A549 treated with DMSO at 1 μM for 4 hours (cell line): ENCODE data around the gene KRTAP1-4. TPM values are rescaled to one million over a fixed set of nuclear protein-coding genes. Genes with fewer than 3 reads are reported as not detected.

Experiments used
- total RNA-seq: library from RNA; stranded (reverse); fragments of 200-300 nt; extraction: Qiagen RNA extraction; gene quantifications from 5 replicates; pipeline ENCODE4 v1.2.3, GENCODE V29; 2022; ENCODE audit warnings: low read depth

The KRTAP1-4 gene
- not detected in 5 replicates for total RNA-seq

GRCh38 chr17:41029633-41030245, at the start of gene KRTAP1-4:
Gene KRTAP1-4, minus strand, starts transcription at chr17:41030195. Its CDS starts 117 bp downstream, at chr17:41030078.

DNA sequence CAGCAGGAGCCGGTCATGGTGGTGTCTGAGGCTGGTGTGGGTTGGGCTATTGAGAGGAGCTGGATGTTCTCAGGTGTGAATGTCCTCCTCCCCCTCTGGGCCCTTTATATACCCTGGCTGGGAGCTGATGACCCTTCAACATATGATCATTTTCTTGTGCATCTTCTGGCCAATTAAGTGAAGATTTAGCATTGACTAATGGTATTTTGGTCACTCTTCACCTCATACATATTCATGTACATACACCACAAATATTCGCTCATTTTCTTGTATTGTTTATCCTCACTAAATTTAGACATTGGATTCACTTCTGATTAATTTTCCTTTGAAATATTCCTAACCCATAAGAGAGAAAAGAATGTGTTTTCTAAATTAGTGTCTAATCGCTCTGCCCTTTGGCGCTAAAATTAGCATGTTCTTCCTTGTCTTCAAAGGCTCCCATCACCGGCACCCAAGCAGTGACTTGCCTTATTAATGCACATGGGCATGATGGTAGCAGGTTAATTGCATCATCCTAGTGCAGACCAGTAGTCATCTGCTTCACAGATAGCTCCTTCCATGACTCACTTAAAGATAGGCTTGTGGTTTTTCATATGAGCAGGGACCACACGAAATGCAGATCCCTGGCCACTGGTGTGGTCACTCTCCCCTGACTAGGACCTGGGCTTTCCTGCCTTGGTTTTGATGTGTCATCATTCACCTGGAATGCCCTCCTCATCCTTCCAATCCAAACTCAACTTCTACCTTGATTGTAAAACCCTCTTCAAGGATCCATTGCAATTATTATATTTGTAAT, 36.0 kb upstream of the KRTAP1-4 start, which contains the start of gene KRTAP2-4:
Gene KRTAP2-4, minus strand, starts transcription at position 51 of the 796 bp plus-strand sequence. Its CDS starts 34 bp downstream, at position 17.

DNA sequence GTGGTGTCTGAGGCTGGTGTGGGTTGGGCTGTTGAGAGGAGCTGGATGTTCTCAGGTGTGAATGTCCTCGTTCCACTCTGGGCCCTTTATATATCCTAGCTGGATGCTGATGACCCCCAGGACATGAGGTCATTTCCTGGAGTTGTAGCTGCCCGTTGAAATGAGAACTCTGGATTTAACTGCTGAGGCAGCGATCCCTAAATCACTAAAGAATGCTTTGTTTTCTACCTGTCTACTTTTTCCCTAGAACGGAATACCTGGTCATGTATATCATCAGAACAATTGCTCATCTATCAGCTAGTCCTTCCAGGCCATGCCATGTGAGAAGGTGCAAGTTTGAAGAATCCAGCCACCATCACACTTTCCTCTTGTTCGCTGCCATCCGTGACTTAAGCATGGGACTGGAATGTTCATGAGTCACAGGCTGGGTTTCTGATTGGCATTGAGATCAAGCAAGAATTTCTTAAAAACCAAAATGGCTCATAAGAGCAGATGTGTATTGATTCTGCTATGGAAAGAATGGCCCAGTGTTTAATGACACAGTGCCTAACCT, 30.1 kb upstream of the KRTAP1-4 start, which contains the start of gene KRTAP2-3:
Gene KRTAP2-3, minus strand, starts transcription at position 63 of the 553 bp plus-strand sequence. CDS start 64 bp downstream, outside the sequence.

GRCh38 chr17:41055130-41055529, 25.1 kb upstream of the KRTAP1-4 start, which contains the start of gene KRTAP2-2:
Gene KRTAP2-2, minus strand, starts transcription at chr17:41055230. Its CDS starts 19 bp downstream, at chr17:41055211.

GRCh38 chr17:41046735-41047465, 16.9 kb upstream of the KRTAP1-4 start, which contains the start of gene KRTAP2-1:
Gene KRTAP2-1, minus strand, starts transcription at chr17:41047316. Its CDS starts 49 bp downstream, at chr17:41047267.

DNA sequence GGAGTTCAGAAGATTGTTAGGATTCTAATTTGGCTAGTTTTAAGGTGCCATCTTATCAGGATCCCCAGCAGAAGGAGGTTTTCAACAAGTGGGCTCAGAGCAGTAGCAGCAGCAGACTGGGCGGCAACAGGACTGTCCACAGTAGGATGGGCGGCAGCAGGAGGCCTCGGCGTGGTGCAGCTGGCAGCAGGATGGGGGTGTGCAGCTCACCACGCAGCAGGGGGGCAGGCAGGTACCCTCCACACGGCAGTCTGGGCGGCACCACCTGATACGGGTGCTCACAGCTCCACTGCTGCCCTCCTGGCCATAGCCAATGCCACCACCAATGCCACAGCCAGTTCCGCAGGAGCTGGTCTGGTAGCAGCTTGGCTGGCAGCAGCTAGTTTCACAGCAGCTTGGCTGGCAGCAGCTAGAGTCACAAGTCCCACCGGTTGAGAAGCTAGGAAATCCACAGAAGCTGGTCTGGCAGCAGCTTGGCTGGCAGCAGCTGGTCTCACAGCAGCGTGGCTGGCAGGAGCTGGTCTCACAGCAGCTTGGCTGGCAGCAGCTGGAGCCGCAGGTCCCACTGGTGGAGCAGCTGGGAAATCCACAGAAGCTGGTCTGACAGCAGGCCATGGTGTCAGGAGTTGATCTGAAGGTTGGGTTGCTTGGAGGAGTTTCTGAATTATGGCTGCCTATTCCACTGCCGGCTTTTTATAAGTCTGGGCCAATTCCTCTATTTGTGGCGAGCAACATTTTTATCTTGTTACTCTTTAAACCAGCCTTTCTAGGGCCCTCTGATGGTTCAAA, 11.0 kb upstream of the KRTAP1-4 start, which contains the start of gene KRTAP1-1:
Gene KRTAP1-1, minus strand, starts transcription at position 668 of the 789 bp plus-strand sequence. Its CDS starts 53 bp downstream, at position 615.

GRCh38 chr17:41034346-41034935, 4.4 kb upstream of the KRTAP1-4 start, which contains the start of gene KRTAP1-3:
Gene KRTAP1-3, minus strand, starts transcription at chr17:41034874. Its CDS starts 53 bp downstream, at chr17:41034821.

DNA sequence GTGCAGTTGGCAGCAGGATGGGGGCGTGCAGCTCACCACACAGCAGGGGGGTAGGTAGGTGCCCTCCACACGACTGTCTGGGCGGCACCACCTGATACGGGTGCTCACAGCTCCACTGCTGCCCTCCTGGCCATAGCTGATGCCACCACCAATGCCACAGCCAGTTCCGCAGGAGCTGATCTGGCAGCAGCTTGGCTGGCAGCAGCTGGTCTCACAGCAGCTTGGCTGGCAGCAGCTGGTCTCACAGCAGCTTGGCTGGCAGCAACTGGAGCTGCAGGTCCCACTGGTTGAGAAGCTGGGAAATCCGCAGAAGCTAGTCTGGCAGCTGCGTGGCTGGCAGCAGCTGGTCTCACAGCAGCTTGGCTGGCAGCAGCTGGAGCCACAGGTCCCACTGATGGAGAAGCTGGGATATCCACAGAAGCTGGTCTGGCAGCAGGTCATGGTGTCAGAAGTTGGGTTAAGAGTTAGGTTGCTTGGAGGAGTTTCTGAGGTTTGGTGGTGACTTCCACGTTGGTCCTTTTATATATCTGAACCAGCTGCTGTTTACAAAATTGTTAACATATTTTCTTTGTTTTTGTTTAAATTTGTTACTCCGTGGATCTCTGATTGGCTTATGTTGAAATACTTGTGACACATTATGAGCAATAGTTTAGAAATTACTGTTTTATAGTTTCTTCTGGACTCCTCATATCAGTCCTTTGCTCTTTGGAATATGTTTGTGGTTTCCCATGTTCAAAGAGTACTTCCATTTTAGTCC, 3.1 kb downstream of the KRTAP1-4 start, which contains the start of gene KRTAP1-5:
Gene KRTAP1-5, minus strand, starts transcription at position 494 of the 757 bp plus-strand sequence. Its CDS starts 53 bp downstream, at position 441.

GRCh38 chr17:41008811-41009210, 21.2 kb downstream of the KRTAP1-4 start, which contains the start of gene KRTAP3-1:
Gene KRTAP3-1, minus strand, starts transcription at chr17:41009128. Its CDS starts 54 bp downstream, at chr17:41009074.

GRCh38 chr17:40999563-40999962, 30.4 kb downstream of the KRTAP1-4 start, which contains the start of gene KRTAP3-2:
Gene KRTAP3-2, minus strand, starts transcription at chr17:40999906. Its CDS starts 53 bp downstream, at chr17:40999853.

DNA sequence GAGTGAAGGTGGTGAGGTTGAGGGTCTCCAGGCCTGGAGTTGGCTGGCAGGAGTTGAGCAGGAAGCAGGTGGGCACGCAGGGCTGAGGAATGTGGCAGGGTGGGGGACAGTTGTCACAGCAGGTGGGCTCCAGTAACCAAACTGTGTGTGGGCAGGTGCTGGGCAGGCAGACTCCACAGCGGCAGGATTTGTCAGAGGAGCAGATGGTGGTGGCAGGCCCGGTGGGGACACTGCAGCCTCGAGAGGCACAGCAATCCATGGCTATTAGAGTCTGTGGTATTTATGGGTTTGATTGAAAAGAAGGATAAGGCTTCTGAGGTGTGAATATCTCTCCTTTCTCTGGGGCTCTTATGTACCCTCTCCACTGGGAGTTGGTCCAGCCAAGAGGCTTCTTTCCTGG, 36.2 kb downstream of the KRTAP1-4 start, which contains the start of gene KRTAP3-3:
Gene KRTAP3-3, minus strand, starts transcription at position 326 of the 400 bp plus-strand sequence. Its CDS starts 67 bp downstream, at position 259.

DNA sequence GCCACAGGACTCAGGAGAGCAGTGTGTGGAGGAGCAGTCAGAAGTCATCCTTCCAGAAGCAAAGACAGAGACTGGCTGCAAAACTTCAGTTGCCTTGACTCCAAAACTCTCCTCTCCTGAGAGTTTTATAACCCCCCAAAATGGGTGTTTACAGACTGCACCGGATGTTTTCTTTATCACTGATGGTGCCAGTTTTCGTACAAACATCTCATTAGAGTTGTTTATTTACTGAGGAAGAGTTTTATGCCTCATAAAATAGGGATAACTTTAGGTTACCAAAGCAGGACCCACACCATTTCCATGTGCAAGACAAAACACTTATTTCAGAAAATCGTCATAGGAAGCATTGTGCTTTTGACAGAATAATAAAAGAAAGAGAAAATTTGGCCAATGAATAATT, 45.8 kb downstream of the KRTAP1-4 start, which contains the start of gene KRT40:
Gene KRT40, minus strand, starts transcription at position 101 of the 400 bp plus-strand sequence. Its CDS starts 53 bp downstream, at position 48.

Other genes with a start within 250 kb of the KRTAP1-4 start
- not detected in 5 replicates for gene KRT27, start 247.6 kb downstream of the KRTAP1-4 start, total RNA-seq
- gene KRT28, start 230.2 kb downstream of the KRTAP1-4 start, total RNA-seq = not detected in 5 replicates
- gene KRT10, start 207.6 kb downstream of the KRTAP1-4 start, total RNA-seq = 80.9 to 125 TPM (median 111 TPM) in 5 replicates
- not detected in 5 replicates for gene KRT12, start 163.0 kb downstream of the KRTAP1-4 start, total RNA-seq
- gene KRT20, start 145.0 kb downstream of the KRTAP1-4 start, total RNA-seq = 0.29 to 0.47 TPM (median 0.32 TPM) in 5 replicates
- 0.09 to 0.18 TPM (median 0.10 TPM) in 3 of 5 replicates, not detected in the others for gene KRT23, start 92.5 kb downstream of the KRTAP1-4 start, total RNA-seq
- gene KRT39, start 63.2 kb downstream of the KRTAP1-4 start, total RNA-seq = not detected in 5 replicates
- not detected in 5 replicates for gene KRT40, start 45.9 kb downstream of the KRTAP1-4 start, total RNA-seq
- gene KRTAP3-3, start 36.0 kb downstream of the KRTAP1-4 start, total RNA-seq = not detected in 5 replicates
- gene KRTAP3-2, start 30.3 kb downstream of the KRTAP1-4 start, total RNA-seq = 0.26 to 0.35 TPM (median 0.34 TPM) in 3 of 5 replicates, not detected in the others
- gene KRTAP3-1, start 21.1 kb downstream of the KRTAP1-4 start, total RNA-seq = not detected in 5 replicates
- 0.08 TPM in 1 of 5 replicates, not detected in the others for gene KRTAP1-5, start 3.0 kb downstream of the KRTAP1-4 start, total RNA-seq
- not detected in 5 replicates for gene KRTAP1-3, start 4.7 kb upstream of the KRTAP1-4 start, total RNA-seq
- not detected in 5 replicates for gene KRTAP1-1, start 11.3 kb upstream of the KRTAP1-4 start, total RNA-seq
- not detected in 5 replicates for gene KRTAP2-1, start 17.1 kb upstream of the KRTAP1-4 start, total RNA-seq
- not detected in 5 replicates for gene KRTAP2-2, start 25.0 kb upstream of the KRTAP1-4 start, total RNA-seq
- 0.12 to 0.13 TPM in 2 of 5 replicates, not detected in the others for gene KRTAP2-3, start 29.9 kb upstream of the KRTAP1-4 start, total RNA-seq
- not detected in 5 replicates for gene KRTAP2-4, start 35.7 kb upstream of the KRTAP1-4 start, total RNA-seq
- not detected in 5 replicates for gene KRTAP4-7, start 54.0 kb upstream of the KRTAP1-4 start, total RNA-seq
- gene KRTAP4-8, start 67.9 kb upstream of the KRTAP1-4 start, total RNA-seq = not detected in 5 replicates
- not detected in 5 replicates for gene KRTAP4-16, start 72.0 kb upstream of the KRTAP1-4 start, total RNA-seq
- 0.20 TPM in 1 of 5 replicates, not detected in the others for gene KRTAP4-9, start 75.2 kb upstream of the KRTAP1-4 start, total RNA-seq
- not detected in 5 replicates for gene KRTAP4-11, start 88.2 kb upstream of the KRTAP1-4 start, total RNA-seq
- not detected in 5 replicates for gene KRTAP4-12, start 94.0 kb upstream of the KRTAP1-4 start, total RNA-seq
- not detected in 5 replicates for gene KRTAP4-6, start 110.3 kb upstream of the KRTAP1-4 start, total RNA-seq
- gene KRTAP4-5, start 119.6 kb upstream of the KRTAP1-4 start, total RNA-seq = not detected in 5 replicates
- gene KRTAP4-4, start 130.6 kb upstream of the KRTAP1-4 start, total RNA-seq = not detected in 5 replicates
- gene KRTAP4-3, start 138.0 kb upstream of the KRTAP1-4 start, total RNA-seq = not detected in 5 replicates
- not detected in 5 replicates for gene KRTAP4-2, start 148.0 kb upstream of the KRTAP1-4 start, total RNA-seq
- gene KRTAP4-1, start 154.7 kb upstream of the KRTAP1-4 start, total RNA-seq = 0.15 to 0.30 TPM (median 0.20 TPM) in 4 of 5 replicates, not detected in the other
- not detected in 5 replicates for gene KRTAP9-1, start 159.7 kb upstream of the KRTAP1-4 start, total RNA-seq
- gene KRTAP9-2, start 196.5 kb upstream of the KRTAP1-4 start, total RNA-seq = not detected in 5 replicates
- not detected in 5 replicates for gene KRTAP9-3, start 202.3 kb upstream of the KRTAP1-4 start, total RNA-seq
- not detected in 5 replicates for gene KRTAP9-8, start 207.8 kb upstream of the KRTAP1-4 start, total RNA-seq
- gene KRTAP9-4, start 219.5 kb upstream of the KRTAP1-4 start, total RNA-seq = not detected in 5 replicates
- not detected in 5 replicates for gene KRTAP9-9, start 225.2 kb upstream of the KRTAP1-4 start, total RNA-seq
- not detected in 5 replicates for gene KRTAP9-6, start 235.2 kb upstream of the KRTAP1-4 start, total RNA-seq
- gene KRTAP9-7, start 245.5 kb upstream of the KRTAP1-4 start, total RNA-seq = not detected in 5 replicates